Upper lobe of left lung (tissue), 4 donors: Measurements from ENCODE around the gene ATXN7L1.

Experiments used
- POLR2A ChIP-seq, 4 donors: fragments of 450-650 bp; IDR thresholded peaks; one replicate each; pipeline ENCODE4 v1.5.1; 2016 to 2017; ENCODE audit warnings: antibody characterized with exemption in 4 of 4, mild to moderate bottlenecking in 2 of 4
- POLR2AphosphoS5 ChIP-seq, 2 donors: sonication (generic); formaldehyde crosslinking; IDR thresholded peaks; one replicate each; pipeline ENCODE4 v1.5.1; 2017; ENCODE audit warnings: antibody characterized with exemption in 2 of 2
- TF ChIP-seq, protein P1 (sequence below), 6 experiments: fragments of 450-650 bp in 4 of 6; fragments of 200-600 bp in 2 of 6; sonication (generic) in 2 of 6; IDR thresholded peaks; one replicate each; pipeline ENCODE4 v1.5.1; 2016 to 2019; ENCODE audit warnings: antibody characterized with exemption in 6 of 6

DNA sequence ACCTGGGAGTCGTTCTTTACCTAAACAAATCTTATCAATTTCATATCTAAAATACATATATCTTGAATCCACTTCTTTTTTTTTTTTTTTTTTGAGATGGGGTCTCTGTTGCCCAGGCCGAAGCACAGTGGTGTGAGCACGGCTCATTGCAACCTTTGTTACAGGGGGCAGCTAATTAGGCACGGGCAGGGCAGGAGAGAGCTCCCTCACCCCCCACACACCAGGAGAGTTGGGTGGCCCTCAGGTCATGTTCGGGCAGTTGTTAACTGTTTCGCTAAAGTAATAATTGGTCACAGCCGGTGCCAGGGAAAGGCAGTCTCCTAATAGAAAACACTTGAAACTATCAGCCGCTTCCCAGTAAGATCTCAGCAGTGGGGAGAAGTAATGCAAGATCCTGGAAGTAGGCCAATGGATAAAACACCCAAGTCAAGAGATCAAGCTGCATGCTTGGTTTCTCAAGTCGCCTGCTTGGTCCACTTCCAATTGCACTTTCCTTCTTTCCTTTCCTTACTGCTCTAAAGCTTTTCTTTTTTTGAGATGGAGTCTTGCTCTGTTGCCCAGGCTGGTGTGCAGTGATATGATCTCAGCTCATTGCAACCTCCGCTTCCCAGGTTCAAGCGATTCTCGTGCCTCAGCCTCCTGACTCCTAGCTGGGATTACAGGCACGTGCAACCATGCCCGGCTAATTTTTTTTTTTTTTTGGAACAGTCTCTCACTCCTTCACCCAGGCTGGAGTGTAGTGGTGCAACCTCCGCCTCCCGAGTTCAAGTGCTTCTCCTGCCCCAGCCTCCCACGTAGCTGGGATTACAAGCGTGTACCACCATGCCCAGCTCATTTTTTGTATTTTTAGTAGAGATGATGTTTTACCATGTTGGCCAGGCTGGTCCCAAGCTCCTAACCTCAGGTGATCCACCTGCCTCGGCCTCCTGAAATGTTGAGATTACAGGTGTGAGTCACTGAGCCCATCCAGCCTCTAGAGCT lies 273.8 kb downstream of the ATXN7L1 start:
- no peak for TF ChIP-seq POLR2A (IDR thresholded peaks at IDR 0.05)
- TF ChIP-seq, protein P1, sequence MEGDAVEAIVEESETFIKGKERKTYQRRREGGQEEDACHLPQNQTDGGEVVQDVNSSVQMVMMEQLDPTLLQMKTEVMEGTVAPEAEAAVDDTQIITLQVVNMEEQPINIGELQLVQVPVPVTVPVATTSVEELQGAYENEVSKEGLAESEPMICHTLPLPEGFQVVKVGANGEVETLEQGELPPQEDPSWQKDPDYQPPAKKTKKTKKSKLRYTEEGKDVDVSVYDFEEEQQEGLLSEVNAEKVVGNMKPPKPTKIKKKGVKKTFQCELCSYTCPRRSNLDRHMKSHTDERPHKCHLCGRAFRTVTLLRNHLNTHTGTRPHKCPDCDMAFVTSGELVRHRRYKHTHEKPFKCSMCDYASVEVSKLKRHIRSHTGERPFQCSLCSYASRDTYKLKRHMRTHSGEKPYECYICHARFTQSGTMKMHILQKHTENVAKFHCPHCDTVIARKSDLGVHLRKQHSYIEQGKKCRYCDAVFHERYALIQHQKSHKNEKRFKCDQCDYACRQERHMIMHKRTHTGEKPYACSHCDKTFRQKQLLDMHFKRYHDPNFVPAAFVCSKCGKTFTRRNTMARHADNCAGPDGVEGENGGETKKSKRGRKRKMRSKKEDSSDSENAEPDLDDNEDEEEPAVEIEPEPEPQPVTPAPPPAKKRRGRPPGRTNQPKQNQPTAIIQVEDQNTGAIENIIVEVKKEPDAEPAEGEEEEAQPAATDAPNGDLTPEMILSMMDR (IDR thresholded peaks at IDR 0.05): no peak
- no peak for TF ChIP-seq POLR2AphosphoS5 (IDR thresholded peaks at IDR 0.05)
